Pons (tissue), 1 donor: ENCODE measurements around the gene ARMC5.

ENCODE experiments used
- DNase-seq: peaks from one replicate; pipeline ENCODE4 v3.0.0-alpha.2; 2016; ENCODE audit warnings: low spot score

The ARMC5 gene

GRCh38 chr16:31460582-31461002 is 1.3 kb downstream of the ARMC5 start:
- peak; percentile 63 for DNase-seq

GRCh38 chr16:31461201-31461920 is 2.1 kb downstream of the ARMC5 start:
- DNase-seq: no peak

- DNase-seq: no peak
These were observed 2.9 kb downstream of the ARMC5 start for GRCh38 chr16:31461921-31462804.

GRCh38 chr16:31464348-31464769 is 5.1 kb downstream of the ARMC5 start:
- DNase-seq: no peak

- no peak for DNase-seq
These were observed 5.5 kb downstream of the ARMC5 start for GRCh38 chr16:31464781-31465260.

GRCh38 chr16:31465788-31466370 is 6.6 kb downstream of the ARMC5 start:
- no peak for DNase-seq

- no peak for DNase-seq
These were observed 7.1 kb downstream of the ARMC5 start for GRCh38 chr16:31466381-31466841.

GRCh38 chr16:31467151-31467773 is 8.0 kb downstream of the ARMC5 start:
- no peak for DNase-seq

GRCh38 chr16:31467858-31468257 is 8.6 kb downstream of the ARMC5 start:
- no peak for DNase-seq

- DNase-seq: no peak
These were observed 11.3 kb downstream of the ARMC5 start for GRCh38 chr16:31470615-31471014.

- DNase-seq: no peak
These were observed 12.1 kb downstream of the ARMC5 start for GRCh38 chr16:31471241-31471874.

- DNase-seq: no peak
These were observed 12.8 kb downstream of the ARMC5 start, which contains the start of gene TGFB1I1 for GRCh38 chr16:31471875-31472708. TGFB1I1 (plus strand) TSS chr16:31472152; CDS start chr16:31472189, 37 bp downstream.

- DNase-seq: no peak
These were observed 13.5 kb downstream of the ARMC5 start for GRCh38 chr16:31472709-31473203.

GRCh38 chr16:31473264-31473984 is 14.1 kb downstream of the ARMC5 start:
- DNase-seq: no peak

- DNase-seq: no peak
These were observed 14.9 kb downstream of the ARMC5 start for GRCh38 chr16:31474173-31474714.

- no peak for DNase-seq
These were observed 15.8 kb downstream of the ARMC5 start for GRCh38 chr16:31474773-31475738.

GRCh38 chr16:31475946-31476302 is 16.6 kb downstream of the ARMC5 start:
- DNase-seq: no peak
